CD1c-positive myeloid dendritic cell (primary cell): Measurements from ENCODE around the gene IFT57.
"Not testable (repeated sequence)": the region's sequence is repeated elsewhere in the genome, so short reads cannot be mapped to it uniquely, and the experiment has no call there.

Source experiments
- DNase-seq: peaks from one replicate; pipeline ENCODE4 v3.0.0-alpha.2; 2016; ENCODE audit errors: extremely low spot score

IFT57 gene

DNA sequence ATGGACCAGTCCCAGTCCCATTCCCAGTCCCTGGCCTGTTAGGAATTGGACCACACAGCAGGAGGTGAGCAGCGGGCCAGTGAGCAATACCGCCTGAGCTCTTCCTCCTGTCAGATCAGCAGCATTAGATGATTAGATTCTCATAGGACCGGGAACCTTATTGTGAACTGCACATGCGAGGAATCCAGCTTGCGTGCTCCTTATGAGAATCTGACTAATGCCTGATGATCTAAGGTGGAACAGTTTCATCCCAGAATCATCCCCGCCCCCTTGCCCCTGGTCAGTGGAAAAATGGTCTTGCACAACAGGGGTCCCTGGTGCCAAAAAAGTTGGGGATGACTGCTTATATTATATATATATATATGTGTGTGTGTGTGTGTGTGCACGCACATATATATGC is 63.1 kb downstream of the IFT57 start:
- DNase-seq = no peak

GRCh38 chr3:108158251-108158650 is 64.0 kb downstream of the IFT57 start:
- no peak for DNase-seq

GRCh38 chr3:108157273-108157672 is 65.0 kb downstream of the IFT57 start:
- DNase-seq = no peak

GRCh38 chr3:108156312-108156853 is 65.8 kb downstream of the IFT57 start:
- no peak for DNase-seq

GRCh38 chr3:108155642-108156041 is 66.6 kb downstream of the IFT57 start:
- DNase-seq = not testable (repeated sequence)

DNA sequence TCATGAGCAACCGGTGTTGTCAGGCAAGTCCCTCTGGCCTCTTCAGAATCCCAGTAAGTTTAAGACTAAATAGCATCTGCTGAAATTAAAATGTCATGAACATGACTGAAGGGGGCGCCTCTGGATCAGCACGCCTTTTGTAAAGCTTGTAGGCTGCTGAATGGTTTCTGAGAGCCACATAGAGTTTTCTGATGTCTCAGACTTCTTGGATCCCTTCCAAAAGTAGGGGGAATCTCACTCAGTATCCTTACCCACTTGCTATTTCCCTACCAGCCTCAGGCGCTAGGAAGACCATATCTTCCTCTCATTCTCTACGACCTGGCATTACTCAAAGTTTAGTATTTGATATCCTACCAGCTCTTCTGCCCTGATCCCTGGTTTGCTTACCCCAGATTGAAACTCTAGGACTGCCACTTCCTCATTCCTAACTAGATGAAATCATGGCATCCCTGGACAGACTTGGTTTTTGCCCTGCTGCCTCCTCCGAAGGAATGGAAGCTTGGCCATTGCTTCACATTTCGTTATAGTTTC is 68.7 kb downstream of the IFT57 start:
- peak; percentile 39 for DNase-seq

DNA sequence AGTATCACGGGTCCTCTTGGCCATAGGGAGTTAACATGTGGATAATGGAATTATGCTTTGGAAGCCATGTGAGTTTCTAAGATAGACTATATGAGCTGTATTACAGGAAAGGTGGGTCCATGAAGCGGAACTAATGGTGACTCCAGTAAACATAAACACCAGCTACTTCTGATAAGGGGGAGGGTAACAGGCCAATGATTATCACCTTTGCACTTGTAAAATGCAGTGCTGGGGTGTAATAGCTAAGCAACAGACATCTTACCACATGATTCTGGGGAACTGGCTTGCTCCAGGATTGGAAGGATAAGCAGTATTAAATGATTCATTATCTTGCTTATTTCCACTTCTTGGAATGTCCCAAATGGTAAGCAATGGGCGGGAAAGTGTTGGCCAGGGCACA is 70.0 kb downstream of the IFT57 start:
- no peak for DNase-seq

DNA sequence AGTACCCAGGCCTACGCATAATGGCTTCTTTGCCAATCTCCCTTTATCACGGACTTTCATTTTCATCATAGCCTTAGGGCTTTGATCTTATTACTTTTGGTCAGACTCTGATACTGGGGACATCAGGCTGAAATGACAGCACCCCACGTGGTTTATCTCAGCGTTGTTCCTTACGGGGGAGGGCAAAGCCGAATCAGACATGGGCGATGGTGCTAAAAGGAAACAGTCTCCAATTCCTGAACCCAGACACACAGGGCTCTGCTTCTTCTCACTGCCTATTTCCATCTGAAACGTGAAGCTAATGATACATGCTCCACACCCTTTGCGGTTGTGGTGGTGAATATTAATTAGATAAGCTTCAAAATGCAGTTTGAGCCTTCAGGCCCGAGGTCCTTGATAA is 72.0 kb downstream of the IFT57 start:
- no peak for DNase-seq

DNA sequence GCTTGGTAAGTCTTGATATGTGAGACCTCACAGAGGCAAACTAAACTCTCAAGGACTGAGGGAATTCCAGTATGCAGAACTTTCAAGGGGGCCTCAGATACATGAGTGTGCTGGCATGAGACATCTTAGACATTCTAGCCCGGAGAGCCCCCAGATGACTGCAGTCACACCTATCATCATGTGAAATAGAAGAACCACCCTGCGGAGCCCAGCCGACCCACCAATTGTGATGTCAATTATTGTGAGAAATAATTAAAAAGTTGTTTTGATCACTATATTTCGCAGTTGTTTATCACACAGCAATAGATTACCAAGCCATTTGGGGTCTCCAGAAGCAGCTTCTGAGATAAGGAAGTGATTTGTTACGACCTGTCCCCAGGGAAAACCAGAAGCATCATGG is 76.1 kb downstream of the IFT57 start:
- no peak for DNase-seq

DNA sequence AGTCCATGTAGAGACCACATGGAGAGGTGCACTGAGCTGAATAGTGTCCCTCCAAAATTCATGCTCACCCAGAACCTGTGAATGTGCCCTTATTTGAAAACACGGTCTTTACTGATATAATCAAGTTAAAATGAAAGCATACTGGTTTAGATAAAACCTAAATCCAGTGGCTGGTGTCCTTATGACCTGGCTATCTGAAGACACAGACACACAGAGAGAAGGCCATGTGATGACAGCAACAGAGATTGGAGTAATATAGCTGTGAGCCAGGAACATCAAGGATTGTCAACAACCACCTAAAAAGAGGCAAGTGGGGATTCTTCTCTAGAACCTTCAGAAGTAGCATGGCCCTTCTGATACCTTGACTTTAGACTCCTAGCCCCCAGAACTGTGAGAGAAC is 76.6 kb downstream of the IFT57 start:
- no peak for DNase-seq

GRCh38 chr3:108137460-108137814 is 84.8 kb downstream of the IFT57 start:
- no peak for DNase-seq

DNA sequence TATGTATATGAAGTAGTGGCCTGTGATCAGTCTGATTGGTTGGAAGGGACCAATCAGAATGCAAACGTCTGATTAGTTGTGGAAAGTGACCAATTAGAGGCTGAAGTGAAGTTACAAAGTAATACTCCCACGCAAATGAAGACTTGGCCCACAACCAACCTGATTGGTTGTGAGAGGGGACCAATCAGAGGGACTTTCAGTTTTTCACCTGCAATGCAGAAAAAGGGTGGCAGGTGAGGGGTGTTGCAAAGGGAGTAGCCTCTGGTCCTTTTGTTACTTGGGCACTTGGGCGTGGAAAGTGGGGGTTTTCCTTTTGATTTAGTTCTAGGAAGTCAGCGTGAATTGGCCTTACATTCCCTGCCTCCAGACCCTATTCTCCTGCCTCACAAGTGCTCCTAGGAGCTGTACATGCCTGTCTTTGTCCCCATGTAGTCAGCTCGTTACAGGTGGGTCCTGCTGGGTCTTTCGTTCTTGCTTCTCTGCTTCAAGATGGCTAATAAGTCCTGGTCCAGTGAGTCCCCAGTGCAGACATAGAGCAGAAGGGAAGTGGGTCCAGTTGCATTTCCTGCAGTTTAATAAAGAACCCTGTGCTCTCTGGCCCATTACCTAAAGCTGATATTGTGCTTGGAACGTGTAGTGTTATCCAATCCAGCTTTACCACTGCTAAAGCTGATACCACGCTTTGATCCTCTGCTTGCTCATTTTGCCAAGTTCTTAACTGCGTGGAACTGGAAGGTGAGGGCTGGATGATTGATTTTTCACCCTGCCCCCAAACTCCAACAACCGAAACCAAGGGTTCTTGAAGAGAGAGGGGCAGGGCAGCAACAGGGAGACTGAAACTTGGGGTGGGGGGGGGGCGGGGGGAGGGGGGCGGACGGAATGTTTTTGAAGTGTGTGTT is 85.4 kb downstream of the IFT57 start:
- no peak for DNase-seq

DNA sequence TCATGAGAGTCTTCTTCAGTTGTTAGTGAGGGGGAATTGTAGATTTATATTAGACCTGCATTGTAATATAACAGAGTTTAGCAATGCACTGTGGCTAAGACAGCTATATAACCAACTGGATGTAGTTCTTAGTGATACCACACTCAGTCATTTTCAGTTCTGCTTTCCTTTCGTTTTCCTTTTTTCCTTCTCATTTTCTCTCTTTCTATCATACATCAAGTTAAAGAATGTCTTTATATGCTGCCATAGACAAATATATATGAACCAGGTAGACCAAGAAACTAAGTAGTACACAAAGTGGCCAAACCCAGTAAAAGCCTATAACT is 87.7 kb downstream of the IFT57 start:
- peak; percentile 32 for DNase-seq

DNA sequence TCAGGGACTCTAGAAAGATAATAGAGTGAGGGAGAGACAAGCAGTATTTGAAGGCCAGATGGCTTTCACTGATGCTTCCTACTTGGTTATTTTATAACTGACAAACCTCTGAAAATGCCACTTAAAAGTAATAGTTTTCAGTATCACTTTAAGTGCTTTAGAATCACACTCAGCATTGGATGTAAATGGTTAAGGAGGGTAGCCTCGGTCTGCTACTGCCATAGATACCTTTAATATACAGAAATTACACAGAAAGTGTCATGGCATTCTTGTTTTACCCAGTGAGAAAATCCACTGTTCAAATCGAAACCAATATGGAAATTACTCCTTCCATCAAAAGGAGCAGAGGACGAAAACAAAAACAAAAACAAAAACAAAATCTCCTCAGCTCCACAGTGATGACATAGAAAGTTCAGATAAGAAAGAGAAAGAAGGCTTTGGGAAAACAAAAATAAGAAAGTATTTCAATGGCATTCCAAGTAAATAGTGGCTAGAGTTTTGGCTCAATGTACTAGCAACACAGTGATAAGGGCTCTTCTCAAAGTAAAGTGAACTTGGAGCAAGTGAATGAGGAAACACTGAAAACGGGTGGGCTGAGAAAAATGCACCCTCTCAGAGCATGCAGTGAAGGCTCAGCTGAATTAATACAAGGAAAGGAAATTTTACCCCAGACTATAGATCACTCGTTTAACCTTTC is 88.2 kb downstream of the IFT57 start:
- DNase-seq = peak; percentile 41

GRCh38 chr3:108133048-108133369 is 89.2 kb downstream of the IFT57 start:
- DNase-seq = no peak

GRCh38 chr3:108131475-108132134 is 90.6 kb downstream of the IFT57 start:
- DNase-seq = peak; percentile 87

- peak; percentile 89 for DNase-seq
Observed at GRCh38 chr3:108130701-108131474, 91.3 kb downstream of the IFT57 start.

DNA sequence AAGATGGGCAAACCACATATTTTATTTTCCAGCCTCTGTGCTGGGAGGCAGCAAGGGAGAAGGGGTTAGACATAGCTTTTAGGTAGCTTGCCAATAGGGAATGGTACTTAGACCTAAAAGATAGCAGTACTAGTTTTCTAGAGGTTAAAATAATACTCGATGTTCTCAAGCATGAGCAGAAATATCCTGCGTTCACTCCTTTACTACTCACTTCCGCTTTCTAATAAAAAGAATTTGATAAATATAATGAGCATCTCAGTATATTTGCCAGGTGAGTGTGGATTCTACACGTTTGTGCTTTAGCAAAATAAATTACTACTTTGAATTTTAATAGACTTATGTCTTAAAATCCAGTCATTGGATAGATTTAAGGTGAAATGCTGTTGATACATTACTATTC is 92.0 kb downstream of the IFT57 start:
- no peak for DNase-seq

- DNase-seq = no peak
Observed at GRCh38 chr3:108127301-108127988, 94.8 kb downstream of the IFT57 start.

GRCh38 chr3:108126348-108126747 is 95.9 kb downstream of the IFT57 start:
- DNase-seq = no peak

- DNase-seq = peak; percentile 35
Observed at GRCh38 chr3:108125550-108126071, 96.6 kb downstream of the IFT57 start.
